NCI-H2107 treated with DMSO at 0.1 percent for 48 hours (cell line): Measurements from ENCODE around the gene PSD4.

Source experiments
- DNase-seq: peaks from one replicate; lab custom pipeline; 2025; ENCODE audit not compliant: unreplicated experiment; lab: John Stamatoyannopoulos, UW

The PSD4 gene

DNA sequence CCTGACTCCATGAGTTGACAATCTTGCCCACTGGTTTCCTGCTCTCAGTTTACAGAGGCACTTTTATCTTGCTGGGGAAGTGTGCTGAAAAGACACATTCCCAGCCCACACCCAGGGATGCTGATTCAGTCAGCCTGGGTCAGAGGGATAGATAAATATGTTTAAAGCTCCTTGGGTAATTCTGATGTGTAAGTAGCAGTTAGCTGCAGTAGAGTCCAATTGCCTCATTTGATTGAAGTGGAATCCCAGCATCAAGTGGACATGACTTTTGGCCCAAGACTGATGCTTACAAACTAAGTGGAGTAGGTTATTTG is 29.4 kb downstream of the PSD4 start:
- no peak for DNase-seq

DNA sequence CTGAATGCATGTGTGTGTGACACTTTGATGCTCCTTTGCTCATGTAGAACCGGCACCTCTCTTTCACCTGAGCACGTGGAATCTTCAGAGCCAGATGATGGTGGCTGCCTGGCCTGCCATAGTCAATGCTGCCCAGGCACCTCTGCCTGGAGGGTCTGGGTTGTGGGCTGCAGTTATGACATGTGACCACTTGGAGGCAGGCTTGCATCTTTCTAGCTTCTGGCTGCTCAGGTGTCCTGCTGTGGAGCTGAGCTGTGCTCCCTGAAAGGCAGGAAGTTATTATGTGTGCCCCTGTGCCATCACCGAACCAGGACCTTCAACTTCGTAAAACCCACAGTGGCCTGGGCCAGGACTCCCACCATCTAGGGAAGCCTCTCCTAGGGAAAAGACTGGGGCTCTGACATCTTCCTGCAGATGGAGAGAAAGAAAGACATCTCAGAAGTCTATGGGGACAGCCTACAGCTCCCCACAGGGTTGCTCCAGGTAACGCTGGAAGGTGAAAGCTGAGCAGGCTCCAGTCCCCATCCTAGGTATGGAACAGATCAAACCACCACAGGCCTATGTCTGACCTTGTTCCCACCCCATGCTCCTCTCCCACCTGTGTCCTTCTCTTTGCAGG is 30.2 kb downstream of the PSD4 start:
- peak; percentile 34 for DNase-seq

DNA sequence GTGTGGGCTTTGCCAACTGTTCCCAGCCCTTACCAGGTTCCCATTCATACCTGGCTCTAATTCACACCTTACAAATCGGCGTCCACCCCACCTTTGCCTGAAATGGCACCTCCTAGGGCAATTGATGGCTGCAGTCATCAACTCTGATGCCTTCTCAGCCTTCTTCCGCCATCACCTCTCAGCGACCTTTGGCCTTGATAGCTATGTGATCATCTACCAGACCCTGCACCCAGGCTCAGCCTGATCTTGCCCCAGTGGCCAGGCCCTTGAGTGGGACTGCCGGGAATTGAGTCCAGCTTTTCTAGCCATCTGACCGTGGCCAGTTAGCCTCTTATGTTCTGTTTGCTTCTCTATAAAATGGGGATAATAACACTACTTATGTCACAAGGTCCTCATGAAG is 32.5 kb downstream of the PSD4 start:
- no peak for DNase-seq

DNA sequence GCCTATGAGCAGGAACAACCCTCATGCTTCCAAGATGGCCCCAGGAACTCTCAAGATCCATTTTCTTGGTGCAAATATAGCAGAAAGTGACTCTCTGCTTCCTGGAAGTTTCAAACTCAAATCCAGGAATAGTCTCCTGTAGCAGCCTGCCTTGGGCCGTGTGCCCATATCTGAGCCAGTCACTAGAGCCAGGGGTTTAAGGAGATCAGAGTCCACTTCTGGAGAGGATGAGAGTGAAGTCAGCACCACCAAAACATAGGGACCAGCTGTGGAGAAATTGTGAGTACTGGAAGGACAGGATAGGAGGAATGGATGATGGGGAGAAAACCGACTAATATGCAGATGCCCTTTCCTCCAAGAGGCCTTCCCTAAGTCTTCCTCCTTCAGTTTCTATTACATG is 33.2 kb downstream of the PSD4 start:
- DNase-seq, result no peak

DNA sequence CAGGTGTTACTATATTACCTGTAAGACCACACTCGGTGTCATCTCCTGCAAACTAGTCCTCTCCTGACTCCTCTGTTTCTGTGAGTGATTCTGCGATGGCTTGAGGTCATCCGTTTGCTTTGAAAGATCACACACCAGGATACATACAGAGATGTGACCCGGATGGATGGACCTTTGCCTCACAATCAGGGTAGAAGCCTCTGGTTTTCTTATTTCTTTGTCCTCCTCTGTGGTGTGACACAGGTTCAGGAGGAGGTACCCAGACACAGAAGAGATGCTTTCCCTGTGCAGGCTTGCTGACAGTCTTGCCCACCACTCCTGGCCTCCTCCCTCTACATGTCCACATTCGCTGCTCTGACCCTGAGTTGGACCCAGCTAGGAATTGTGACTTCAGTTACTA is 34.6 kb downstream of the PSD4 start:
- no peak for DNase-seq

GRCh38 chr2:113209011-113209645 is 35.4 kb downstream of the PSD4 start:
- DNase-seq, result no peak

- no peak for DNase-seq
Measured at GRCh38 chr2:113209646-113210171, 35.9 kb downstream of the PSD4 start.

GRCh38 chr2:113211226-113212105 is 37.7 kb downstream of the PSD4 start:
- DNase-seq, result no peak

GRCh38 chr2:113212245-113213060 is 38.7 kb downstream of the PSD4 start:
- no peak for DNase-seq

DNA sequence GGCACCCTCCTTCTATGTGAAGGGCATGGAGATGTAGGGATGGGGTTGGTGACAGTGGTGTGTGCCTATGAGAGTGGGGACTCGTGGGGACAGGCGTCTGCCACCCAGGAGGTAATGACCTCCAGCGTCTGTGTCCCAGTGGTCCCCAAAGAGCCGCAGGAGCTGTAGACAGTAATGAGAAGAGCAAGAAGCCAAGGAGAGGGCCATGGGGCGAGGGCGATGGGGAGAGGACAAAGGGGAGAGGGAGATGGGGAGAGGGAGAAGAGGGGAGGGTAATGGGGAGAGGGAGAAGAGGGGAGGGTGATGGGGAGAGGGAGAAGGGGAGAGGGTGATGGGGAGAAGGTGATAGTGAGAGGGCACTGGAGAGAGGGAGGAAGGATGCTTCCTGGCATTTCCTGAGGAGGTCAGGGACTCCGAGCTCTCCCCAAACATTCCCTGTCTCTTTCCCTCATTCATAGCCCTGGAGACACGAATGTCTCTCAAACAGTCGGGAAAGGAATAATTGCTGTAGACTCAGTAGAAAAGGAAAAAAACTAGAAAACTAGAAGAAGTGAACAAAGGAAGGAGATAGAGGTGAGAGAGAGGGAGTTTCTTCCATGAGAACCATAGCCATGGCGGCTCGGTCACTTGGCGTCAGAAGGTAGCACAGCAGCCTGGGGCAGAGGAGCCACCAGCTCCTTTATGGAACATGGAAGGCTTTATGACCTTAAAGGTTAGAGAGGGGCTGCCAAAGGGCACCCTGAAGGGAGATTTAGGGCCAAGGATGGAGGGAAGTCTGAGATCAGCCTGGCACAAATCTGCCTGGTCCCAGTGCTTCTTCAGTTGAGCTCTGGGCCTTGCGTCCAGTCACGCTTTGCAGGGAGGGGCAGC is 39.5 kb downstream of the PSD4 start:
- no peak for DNase-seq

DNA sequence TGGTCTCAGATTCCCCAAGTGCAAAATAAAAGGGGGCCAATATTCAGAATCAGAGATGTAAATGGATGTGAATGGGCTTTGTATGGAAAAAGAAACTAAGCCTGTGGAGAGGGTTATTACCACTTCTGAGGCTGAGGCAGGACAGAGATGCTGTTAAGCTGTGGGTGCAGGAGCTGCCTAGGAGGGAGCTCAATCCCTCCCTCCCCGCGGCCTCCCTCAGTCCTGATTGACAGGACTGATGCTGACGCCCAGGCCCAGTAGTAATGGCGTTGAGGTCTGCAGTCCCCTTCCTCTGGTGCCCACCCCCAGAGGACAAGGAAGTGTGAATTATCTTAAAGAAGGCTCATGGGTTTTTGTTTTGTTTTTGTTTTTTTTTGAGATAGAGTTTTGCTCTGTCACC is 40.4 kb downstream of the PSD4 start:
- no peak for DNase-seq

DNA sequence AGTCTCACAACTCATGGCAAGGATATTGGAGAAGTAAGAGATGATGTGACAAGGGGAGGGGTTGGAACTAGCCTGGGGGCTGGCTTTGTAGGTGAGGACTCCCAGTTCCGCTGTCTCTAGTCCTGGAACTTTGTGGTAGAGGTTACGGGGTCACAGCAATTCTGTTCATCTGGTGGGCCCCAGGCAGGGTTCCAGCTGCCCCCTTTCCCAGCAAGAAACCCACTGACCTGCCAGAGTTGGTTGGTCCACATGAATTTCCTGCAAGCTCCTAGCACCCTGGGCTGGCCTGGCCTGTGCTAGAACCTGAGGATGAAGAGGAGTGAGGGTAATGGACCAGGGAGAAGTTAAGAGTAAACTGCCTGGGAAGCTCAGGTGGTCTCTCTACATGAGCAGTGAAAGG is 41.3 kb downstream of the PSD4 start:
- DNase-seq, result no peak

DNA sequence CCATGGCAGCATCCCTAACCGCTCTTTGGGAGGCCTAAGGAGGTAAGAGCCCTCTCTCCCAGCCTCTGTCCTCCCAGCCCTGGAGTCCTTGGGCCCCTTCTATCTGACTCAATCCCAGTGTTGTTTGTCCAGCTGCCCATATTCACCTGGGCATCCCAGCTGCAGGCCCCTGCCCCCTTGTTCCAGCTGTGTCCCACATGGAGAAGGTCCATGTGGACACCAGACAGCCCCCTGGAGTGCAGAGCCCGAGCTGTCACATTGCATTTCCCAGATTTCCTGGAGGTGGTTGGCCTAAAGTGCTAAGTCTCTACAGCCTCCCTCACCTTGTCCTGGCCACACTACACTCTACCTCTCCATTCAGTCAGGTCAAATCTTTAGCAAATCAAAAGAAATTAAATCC is 42.5 kb downstream of the PSD4 start:
- DNase-seq, result no peak

DNA sequence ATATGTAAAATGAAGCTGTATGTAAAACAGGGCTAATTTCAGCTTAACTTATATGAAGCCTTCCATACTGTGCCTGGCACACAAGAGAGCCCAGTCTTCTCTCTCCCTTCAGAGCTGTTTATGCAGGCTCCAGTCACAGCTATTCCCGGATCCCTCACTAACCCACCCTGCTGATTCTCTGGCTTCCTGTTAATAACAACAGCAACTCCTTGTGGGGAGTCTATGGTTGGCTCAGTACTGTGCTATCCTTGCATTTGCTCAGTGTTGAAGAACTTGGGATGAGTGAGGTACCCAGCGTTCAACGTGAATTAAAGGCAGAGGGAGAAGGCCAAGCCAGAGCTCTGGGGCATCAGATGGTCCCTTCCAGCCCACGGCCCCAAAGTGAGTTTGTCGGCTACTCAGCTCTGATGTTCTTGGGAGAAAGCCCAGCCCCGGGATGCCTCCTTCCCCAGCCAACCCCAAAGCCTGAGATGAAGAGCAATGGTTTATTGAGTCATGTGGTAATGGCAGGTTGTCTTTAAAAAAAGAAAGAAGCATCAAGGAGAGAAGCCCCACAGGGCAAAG is 43.2 kb downstream of the PSD4 start:
- DNase-seq, result no peak

DNA sequence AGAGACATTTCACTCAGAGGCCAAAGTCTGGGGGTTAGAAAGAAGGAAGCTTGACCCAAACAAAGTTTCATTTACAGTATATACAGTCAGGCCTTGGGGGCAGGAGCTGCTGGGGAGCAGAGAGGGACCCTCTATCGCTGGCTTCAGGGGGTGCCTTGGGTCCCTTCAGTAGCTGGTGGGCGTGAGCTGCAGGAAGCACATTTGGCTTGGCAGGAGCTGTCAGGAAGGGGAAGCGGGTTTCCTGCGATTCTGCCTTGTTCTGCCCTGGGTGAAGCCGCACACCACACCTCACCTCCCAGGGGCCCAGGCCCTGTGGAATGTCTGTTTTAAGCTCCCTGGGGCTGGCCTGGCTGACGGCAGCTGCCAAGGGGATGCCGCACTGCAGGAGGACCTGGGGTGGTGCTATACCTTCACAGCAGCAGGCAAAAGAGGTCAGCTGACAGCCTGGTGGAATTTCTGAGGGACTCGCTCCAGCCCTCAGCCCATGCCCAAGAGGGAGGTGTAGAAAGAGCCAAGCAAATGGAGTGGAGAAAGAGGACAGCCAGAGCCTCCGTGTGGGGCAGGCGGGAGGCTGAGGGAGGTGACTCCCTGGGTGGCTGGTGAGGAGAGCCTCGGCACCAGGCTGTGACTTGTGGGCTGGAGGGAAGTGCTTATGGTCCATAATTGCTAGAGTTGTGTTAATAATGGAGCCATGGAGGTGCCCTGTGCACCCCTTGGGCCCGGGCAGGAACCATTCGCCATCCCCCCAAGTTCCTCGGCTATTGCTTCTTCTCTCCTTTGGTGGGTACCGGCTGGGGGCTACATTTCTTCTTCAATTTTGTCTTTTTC is 43.9 kb downstream of the PSD4 start:
- DNase-seq, result no peak

GRCh38 chr2:113218283-113219091 is 44.7 kb downstream of the PSD4 start:
- DNase-seq, result no peak

DNA sequence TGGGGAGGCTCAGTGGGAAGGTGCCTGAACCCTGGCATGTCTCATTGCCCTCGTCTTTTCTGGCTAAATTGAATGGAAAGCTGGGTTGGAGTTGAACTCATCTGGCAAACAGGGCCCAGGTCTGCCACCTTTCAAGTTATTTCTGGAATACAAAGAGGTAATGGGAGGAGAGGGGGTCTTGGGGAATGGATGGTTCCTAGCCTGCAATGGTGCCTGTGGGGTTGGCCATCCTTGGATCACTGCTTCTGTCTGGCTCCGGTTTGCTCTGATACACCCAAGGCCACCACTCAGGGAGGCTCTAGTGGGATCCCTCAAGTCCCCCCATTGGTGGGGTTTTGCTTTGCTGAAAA is 45.3 kb downstream of the PSD4 start:
- no peak for DNase-seq

GRCh38 chr2:113219525-113219888 is 45.7 kb downstream of the PSD4 start:
- DNase-seq, result no peak
